Loucy (cell line): ENCODE results near the gene ACTA1.

ENCODE experiments used
- EZH2phosphoT487 ChIP-seq: fragments of 200-600 bp; IDR thresholded peaks from 2 replicates; pipeline ENCODE4 v1.6.1; 2018; ENCODE audit warnings: antibody characterized with exemption, mild to moderate bottlenecking, moderate library complexity, borderline replicate concordance
- TF ChIP-seq, protein P1 (sequence below): fragments of 200-600 bp; sonication (generic); conservative IDR thresholded peaks from 2 replicates; pipeline ENCODE4 v1.5.1; 2014; ENCODE audit warnings: mild to moderate bottlenecking, antibody characterized with exemption, low read length

DNA sequence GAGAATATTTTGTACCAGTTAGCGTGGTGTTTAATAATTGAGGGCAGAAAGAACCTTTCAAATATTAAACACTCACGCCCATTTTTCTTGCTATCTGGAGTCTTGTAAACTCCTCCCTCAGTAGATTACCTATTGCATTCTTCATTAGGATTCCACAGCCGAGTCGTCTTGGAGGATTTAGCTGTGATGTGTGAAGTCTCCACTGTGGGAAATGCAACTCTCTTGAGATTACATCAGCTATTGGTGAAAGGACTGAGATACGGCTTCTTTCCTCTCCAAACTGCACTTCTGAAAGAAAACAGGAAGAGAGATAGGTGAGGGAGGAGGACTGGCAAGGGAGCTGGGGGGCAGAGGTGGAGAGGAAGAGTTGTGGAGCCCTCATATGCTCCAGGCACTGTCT lies 36.1 kb downstream of the ACTA1 start:
- TF ChIP-seq, protein P1, sequence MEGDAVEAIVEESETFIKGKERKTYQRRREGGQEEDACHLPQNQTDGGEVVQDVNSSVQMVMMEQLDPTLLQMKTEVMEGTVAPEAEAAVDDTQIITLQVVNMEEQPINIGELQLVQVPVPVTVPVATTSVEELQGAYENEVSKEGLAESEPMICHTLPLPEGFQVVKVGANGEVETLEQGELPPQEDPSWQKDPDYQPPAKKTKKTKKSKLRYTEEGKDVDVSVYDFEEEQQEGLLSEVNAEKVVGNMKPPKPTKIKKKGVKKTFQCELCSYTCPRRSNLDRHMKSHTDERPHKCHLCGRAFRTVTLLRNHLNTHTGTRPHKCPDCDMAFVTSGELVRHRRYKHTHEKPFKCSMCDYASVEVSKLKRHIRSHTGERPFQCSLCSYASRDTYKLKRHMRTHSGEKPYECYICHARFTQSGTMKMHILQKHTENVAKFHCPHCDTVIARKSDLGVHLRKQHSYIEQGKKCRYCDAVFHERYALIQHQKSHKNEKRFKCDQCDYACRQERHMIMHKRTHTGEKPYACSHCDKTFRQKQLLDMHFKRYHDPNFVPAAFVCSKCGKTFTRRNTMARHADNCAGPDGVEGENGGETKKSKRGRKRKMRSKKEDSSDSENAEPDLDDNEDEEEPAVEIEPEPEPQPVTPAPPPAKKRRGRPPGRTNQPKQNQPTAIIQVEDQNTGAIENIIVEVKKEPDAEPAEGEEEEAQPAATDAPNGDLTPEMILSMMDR: no peak
- TF ChIP-seq EZH2phosphoT487: no peak
